ENCODE data around the gene CTCF.

Gene CTCF

DNA sequence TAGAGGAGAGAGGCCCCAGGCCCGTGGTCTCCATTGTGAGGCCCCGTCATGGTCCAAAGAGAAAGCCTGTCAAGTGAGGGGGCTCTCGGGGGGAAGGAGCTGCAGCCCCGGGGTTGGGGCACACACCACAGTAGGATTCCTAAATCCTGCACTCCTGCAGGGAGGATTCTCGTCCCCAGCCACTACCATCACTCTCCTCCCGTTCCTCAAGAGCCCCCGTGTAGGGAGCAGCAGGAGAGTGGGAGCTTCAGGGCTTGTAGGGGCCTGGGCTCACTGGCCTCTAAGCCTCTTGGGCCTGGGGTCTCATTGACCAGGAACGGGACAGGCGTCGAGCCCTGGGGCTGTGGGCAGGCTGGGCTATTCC lies 105.1 kb downstream of the CTCF start:
- DNase-seq = no peak

DNA sequence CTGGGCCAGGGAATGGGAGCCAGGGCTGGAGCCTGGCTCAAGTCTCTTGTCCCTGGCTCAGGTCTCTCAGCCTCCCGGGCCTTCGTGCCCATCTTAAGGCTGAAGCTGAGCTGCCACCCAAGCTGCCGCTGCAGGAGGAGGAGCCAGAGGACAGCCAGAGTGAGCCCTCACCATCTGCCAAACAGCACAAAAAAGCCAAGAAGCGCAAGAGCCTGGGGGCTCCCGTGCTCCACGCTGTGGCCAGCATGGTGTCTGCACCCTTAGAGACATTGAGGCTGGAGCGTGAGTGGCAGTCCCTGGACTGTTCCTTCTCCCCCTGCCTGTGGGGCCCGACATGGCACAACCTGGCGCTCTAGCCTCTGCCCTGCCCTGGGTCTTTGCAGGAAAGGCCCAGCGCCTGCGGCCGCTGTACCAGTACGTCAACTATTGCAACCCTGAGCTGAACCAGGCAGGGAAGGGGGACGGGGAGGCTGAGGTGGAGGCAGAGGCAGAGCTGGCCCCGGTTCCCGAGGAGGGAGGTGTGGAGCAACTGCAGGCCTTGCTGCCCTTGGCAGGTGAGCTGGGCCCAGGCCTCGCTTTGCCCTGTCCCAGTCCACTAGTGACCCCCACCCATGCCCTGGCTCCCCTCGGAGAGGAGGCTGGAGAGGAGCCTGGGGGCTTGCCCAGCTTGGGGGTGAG lies 105.6 kb downstream of the CTCF start:
- DNase-seq = peak; percentile 64 to 92 (median 78)

DNA sequence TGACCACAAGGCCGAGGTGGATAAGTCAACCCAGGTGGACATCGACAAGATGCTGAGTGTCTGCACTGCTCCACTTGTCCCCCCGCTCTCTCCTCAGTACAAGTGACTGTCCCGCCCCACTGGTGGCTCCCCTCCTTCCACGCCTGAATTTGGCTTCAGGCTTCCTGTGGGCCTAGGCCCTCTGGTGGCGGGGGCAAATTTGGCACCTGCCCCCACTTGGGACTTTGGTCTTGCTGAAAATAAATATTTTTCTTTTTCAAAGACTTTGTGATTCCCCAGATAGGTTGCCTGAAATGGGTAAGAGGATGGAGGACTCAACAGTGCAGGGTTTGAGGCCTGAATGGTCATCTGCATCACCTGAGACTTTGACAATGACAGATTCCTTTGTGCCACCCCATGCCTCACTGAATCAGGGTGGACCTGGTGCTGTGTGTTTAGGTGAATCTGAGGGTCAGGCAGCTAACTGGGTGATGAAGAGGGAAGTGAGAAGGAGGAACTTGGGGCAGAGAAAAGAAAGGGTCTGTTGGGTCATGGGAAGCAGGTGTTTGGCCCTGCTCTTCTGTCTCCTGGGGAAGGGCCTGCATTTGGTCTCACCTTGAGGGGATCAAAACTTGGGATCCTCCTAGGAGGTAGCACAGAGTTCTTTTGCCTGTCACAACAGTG lies 106.3 kb downstream of the CTCF start:
- no peak for DNase-seq

DNA sequence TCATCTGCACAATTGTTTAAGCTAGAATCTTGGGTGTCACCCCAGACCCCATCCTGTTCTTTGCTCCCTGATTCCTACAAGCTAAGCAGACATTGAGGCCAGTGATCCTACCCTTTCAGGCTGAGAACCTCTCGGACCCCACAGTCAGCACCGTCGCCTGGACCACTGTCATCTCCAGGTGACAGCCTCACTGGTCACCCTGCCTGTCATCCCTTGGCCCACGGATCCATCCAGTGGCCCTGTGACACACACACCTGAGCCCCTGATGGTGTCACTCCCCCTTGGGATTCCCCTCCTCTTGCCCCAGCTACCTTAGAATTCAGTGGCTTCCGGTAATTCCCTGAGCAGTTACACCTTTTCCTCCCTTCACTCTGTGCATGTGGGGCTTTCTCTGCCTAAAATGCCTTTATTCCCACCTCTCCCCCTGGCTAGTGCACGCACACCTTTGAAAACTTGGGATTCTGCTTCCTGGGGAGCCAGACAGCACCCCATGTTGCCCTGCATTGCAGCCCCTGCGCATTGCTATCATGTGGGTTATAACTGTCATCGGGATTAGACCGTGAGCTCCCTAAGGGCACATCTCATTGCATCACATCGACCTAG lies 107.3 kb downstream of the CTCF start:
- DNase-seq = no peak

DNA sequence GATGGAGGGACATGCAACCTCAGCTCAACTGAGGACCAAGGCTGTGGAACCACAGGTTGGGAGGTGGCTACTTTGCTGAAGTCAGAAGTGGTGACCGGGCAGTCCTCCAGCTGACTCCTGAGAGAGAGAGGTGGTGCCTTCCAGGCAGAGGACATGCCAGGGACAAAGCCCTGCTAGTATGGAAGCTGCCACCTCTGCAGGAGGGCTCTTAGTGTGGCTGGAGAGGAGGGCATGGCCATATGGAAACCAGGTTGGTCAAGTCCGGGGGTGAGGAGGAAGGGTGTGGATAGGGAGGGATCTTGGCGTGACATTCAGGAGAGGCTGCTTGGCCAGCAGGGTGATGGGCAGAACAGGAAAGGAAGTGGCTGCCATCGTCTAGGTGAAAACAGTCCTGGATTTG lies 110.0 kb downstream of the CTCF start:
- no peak for DNase-seq

DNA sequence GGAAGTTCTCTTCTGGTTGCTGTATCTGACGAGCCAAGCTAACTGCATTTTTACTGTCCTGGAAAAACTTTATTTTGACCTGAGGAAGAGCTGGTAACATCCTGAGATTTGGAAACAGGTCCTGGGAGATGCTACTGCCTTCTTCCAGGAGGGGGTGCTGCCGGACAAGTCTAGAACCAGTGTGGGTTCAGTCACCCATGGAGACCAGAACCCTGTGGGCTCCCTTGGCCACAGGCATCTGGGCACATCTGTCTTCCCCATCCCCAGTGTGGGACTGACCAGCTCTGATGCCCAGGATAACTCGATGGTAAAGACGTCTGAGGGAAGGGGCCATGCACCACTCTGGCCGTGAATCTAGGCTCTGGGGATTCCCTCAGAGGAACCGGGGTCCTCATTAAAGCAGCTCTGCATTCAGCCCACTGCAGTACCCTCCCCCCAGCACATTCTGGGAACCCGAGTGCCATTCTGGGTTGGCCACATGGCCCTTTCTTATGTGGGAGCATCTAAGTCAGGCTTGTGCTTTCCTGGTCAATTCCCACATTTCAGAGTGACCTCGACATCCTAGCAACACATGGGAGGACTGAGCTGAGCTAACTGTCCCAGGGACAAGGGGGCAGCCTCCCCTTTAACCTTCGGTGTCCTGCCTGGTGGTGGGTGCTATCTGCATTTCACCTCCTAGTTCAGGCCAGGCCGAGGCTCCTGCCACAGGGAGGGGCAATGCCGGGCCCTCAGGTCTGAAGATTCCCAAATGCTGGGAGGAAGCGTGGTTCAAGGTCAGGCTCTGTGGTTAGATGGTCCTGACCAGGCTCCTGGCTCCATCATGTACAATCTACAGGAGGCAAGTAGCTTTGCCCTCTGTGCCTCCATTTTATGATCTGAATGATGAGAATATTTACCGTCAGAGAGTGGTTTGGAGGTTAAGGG lies 110.7 kb downstream of the CTCF start:
- peak in 2 of 3 experiments; percentile 16 to 46 for DNase-seq

DNA sequence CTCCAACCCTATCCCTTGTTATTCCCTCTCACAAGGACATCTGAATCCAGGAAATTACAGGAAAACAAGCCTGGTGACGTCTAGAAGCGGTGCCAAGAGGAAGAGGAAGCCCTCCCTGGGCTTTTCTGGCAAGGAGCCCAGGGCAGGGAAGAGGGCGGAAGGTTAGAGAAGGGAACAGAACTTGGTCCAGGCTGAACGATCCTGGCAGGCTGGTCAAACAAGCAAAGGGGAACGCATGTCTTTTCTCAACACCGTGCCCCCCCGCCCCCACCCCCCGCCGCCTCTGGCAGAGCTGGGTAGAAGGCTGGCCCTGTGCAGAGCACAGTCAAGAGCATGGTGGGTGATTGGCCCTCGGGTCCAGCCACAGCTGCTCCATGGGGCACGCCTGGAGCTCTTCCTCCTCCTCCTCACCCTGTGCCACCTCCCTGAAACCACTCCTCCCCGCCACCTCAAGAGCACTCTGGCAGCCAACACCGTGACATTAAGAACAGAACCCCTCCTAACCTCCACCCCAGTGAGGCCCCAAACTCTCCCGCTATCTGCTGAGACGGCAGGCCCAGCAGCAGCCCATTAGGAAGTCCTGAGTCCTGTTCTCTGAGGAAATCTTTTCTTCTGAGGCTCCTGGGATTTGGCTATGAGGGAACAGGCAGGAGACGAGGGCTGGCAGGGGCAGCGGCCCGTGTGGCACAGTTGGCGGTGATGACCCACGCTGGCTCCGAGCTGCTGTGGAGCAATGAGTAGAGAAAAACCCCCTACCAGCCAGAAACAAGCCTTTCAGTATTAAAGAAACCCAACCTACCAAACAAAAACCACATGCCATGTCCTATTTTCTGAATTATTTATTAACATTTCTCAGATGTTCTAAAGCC lies 111.6 kb downstream of the CTCF start:
- DNase-seq = peak; percentile 44 to 78 (median 63)

DNA sequence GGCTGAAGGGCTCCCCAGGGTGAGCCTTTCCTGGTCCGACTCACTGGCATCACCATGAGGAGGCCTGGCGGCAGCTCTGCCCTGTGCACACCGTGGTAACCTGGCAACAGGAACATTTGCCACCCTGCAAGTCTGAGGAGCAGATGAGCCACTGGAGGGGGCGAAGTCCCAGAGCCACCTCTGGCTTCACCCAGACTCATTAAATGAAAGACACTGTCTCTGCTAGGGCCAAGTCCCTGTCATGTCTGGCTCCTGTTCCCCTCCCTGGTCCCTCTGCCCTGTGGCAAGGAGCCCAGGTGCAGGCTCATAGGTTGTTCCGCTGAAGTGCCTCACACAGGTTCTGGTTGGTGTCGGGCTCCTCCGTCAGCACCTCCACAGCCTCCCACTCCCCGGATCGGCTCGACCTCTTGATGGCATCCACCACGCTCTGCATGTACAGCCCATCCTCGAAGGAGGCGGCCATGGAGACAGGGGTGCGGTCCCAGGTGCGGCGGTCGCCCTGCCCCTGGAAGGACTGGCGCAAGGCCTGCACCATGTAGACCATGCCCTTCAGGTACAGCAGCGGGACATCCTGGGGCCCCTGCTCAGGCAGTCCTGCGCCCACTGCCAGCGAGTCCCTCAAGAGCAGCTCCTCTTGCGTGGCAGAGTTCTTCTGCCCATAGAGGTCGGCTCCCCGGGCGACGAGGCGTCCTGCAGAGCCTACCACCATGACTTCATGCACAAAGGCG lies 112.7 kb downstream of the CTCF start:
- DNase-seq = peak in 2 of 3 experiments; percentile 10 to 48

DNA sequence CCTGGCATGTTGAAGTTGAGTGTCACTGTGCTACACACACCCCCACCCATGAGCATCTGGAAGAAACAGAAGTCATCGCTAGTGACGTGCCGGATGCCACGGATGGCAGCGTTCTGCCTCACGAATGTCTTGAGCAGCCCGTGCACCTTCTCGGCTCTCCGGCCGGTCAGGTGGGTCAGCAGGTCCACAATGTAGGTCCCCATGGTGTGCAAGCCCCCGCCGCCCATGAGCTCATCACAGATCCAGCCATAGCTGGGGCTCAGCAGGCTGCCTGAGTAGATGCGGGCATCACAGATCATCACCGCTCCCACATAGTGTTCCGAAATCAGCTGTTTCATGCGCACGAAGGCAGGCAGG lies 113.2 kb downstream of the CTCF start:
- DNase-seq = no peak

DNA sequence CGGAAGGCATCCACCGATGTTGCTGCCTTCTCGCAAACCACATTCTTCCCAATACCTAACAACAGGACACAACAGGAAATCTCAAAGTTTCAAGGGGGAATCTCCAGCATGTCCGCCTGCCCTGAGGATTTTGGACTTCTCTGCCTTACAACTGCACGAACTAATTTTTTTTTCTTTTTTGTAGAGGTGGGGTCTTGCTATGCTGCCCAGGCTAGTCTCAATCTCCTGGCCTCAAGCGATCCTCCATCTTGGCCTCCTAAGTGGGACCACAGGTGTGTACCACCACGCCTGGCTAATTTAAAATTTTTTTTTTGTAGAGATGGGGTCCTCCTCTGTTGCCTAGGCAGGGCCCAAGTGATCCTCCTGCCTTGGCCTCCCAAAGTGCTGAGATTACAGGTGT lies 113.7 kb downstream of the CTCF start:
- no peak for DNase-seq

DNA sequence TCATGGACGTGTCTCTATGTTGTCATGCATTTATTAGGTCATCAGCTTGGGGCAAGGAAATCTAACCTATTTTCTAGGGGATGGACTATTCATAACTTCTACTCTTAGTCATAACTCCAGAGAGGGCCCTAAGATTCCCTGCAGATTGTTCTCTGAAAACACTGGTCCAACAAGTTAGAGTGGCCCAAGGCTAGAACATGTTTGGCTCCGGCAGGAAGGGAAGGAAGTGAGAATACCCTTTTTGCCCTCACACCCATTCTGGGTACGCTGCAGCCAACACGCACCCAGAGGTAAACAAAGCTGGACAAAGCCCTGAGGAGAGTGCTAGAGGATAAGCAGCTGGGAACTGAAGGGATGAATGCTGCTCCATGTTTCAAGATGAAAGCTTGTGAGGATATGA lies 114.2 kb downstream of the CTCF start:
- no peak for DNase-seq

DNA sequence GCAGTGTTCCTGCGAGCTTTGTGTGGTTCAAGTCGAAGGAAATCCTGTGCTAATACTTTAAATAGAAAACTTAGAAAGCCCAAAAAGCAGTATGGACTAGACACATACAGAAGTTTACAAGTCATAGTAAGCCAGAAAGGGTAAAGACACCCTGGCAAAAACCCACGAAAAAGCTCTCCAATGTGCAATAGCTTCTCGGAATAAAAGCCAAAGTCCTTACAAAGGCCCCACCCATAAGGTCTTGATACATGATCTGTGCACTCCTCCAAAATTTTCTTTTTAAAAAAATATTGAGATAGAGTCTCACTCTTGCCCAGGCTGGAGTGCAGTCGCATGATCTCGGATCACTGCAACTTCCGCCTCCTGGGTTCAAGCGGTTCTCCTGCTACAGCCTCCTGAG lies 114.6 kb downstream of the CTCF start:
- DNase-seq = no peak

DNA sequence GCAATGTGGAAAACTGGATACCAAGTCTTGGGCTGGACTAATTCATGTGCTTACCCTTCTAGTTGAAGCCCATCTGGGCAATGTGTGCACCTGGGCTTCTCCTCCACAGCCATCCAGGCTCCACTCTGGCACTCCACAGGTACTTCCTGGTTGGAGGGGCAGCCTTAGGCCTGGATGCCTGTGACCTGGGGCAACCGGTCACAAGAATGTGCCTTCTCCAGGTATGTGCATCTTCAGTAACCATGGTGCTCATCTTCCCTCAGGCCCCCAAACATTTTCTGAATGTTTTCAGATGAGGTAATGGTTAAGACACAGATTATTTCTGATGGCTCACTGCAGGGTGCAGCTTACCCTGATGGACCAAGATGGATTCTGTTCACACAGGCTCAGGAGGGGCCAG lies 115.4 kb downstream of the CTCF start:
- DNase-seq = no peak

DNA sequence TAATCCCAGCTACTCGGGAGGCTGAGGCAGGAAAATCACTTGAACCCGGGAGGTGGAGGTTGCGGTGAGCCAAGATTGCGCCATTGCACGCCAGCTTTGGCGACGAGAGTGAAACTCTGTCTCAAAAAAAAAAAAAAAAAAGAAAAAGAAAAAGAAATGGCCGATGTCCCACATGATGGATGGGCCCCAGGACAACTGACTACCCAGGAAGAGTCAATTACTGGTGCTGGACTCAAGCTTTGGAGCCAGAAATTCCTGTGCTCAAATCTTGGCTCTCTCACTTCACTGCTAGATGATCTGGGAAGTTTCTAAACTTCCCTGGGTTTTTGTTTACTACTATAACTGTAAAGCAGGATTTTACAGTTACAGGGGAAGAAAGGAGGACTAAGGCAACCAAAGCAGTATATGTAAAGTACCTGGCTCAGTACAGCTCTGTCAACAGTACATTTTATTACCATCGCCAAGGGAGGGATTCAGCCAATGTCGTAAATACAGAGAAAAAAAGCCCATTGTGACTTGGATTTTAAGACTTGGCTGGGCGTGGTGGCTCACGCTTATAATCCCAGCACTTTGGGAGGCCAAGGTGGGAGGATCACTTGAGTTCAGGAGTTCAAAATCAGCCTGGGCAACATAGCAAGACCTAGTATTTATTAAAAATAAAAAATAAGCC lies 116.2 kb downstream of the CTCF start:
- DNase-seq = no peak

DNA sequence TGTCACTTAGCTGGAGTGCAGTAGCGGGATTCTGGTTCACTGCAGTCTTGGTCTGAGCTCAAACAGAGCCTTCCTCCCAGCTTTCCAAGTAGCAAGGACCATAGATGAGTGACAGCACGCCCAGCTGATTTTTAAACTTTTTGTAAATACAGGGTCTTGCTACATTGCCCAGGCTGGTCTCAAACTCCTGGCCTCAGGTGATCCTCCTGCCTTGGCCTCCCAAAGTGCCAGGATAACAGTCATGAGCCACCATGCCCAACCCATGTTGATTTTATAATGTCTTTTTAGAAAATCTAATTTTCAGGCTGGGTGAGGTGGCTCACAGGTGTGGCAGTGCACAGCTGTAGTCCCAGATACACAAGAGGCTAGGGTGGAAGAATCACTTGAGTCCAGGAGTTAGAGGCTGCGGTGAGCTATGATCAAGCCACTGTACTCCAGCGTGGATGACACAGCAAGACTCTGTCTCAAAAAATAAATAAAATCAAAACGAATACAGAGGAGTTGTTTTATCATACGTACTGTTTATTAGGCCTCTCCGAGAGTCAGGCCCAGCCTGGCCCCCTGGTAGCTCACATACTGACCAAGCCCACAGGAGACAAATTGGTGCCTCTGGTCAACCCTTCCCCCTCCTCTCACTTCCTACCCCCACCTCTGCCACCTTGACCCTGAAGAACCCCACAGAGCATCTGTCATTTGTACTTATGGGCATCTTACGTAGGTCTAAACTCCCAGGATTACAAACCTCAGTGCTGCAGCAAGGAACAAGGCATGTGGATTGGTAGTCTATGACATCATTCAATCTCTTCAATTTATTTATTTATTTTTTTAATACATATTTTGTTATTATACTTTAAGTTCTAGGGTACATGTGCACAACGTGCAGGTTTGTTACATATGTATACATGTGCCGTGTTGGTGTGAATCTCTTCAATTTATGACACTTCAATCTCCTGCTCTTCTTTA lies 117.9 kb downstream of the CTCF start:
- DNase-seq = no peak

DNA sequence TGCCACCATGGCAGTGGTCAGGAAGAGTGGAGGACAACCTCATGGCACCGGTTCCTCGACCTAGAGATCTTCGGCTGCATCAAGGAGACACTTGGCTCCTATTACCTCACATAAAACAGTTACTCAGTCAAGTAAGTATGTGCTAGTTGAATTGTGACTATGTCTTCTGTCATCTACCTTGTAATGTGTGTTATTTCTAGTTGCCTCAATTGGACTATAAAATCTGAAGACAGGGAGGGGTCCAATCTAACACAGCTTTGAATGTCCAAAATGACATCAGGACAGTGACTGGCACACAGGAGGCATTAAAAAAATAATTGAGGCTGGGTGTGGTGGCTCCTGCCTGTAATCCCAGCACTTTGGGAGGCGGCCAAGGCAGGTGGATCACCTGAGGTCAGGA lies 121.4 kb downstream of the CTCF start:
- DNase-seq = no peak

DNA sequence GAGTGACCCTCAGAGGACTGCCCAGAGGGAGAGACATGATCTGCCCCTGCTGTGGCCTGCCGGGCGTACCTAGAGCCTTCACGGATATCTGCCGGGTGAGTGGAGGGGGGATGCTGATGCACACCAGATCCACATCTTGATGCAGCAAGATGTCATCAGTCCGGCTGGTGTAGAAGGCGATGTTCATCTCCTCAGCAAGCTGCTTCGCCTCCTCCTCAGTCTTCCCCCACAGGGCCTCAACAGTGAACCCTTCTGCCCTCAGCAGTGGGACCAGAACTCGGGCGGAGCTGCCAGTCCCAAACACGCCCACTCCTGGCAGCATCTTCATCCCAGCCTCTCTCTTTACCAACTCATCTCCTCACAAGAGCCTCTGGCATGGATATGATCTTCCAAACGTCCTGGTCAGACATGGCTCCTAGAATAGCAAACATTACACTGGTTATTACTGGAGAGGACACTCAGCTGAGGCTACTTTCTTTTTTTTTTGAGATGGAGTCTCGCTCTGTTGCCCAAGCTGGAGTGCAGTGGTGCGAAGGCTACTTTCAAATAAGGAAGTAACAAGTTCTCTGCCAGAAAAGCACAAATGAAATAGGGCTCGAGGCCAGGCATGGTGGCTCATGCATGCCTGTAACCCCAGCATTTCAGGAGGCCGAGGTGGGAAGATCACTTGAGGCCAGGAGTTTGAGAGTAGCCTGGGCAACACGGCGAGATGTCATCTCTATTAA lies 123.2 kb downstream of the CTCF start:
- DNase-seq = no peak
